Stimulated activated CD8-positive, alpha-beta memory T cell treated with anti-CD3 and anti-CD28 coated beads, Interleukin-7, amount 100 ng/mL, for 48 hours (primary cell): Measurements from ENCODE around the gene CDC42.
A peak's percentile ranks its signal among the peaks of the same experiment; 100 is the strongest.

Experiments
- DNase-seq, 2 donors: peaks; one replicate each; pipeline ENCODE4 v3.0.0-alpha.2; 2020; ENCODE audit warnings: low read depth in 1 of 2; ENCODE audit errors: extremely low read depth in 1 of 2

The CDC42 gene

GRCh38 chr1:22064751-22065402, 12.4 kb downstream of the CDC42 start:
- DNase-seq: no peak

GRCh38 chr1:22071511-22071910, 19.0 kb downstream of the CDC42 start:
- no peak for DNase-seq

GRCh38 chr1:22074803-22075202, 22.3 kb downstream of the CDC42 start:
- DNase-seq: no peak

GRCh38 chr1:22075718-22076117, 23.2 kb downstream of the CDC42 start:
- no peak for DNase-seq

- no peak for DNase-seq
These were observed 23.8 kb downstream of the CDC42 start for GRCh38 chr1:22076346-22076745.

- no peak for DNase-seq
These were observed 25.2 kb downstream of the CDC42 start for GRCh38 chr1:22077728-22078127.

GRCh38 chr1:22078133-22078532, 25.6 kb downstream of the CDC42 start:
- no peak for DNase-seq

GRCh38 chr1:22080191-22080590, 27.7 kb downstream of the CDC42 start:
- DNase-seq: no peak

GRCh38 chr1:22088331-22088730, 35.8 kb downstream of the CDC42 start:
- DNase-seq: no peak

GRCh38 chr1:22089134-22089571, 36.6 kb downstream of the CDC42 start:
- peak in 1 of 2 donors; percentile 19 for DNase-seq

- DNase-seq: no peak
These were observed 37.3 kb downstream of the CDC42 start for GRCh38 chr1:22089787-22090186.

- DNase-seq: no peak
These were observed 38.4 kb downstream of the CDC42 start for GRCh38 chr1:22090867-22091266.

- DNase-seq: peak in 1 of 2 donors; percentile 47
These were observed 39.7 kb downstream of the CDC42 start for GRCh38 chr1:22092026-22092768.

- no peak for DNase-seq
These were observed 41.0 kb downstream of the CDC42 start for GRCh38 chr1:22093513-22093912.

GRCh38 chr1:22096036-22096435, 43.5 kb downstream of the CDC42 start:
- no peak for DNase-seq

GRCh38 chr1:22096463-22096862, 44.0 kb downstream of the CDC42 start:
- no peak for DNase-seq

- no peak for DNase-seq
These were observed 46.2 kb downstream of the CDC42 start for GRCh38 chr1:22098752-22099151.

- DNase-seq: no peak
These were observed 47.7 kb downstream of the CDC42 start for GRCh38 chr1:22100168-22100567.

- no peak for DNase-seq
These were observed 48.7 kb downstream of the CDC42 start for GRCh38 chr1:22101199-22101598.

GRCh38 chr1:22101995-22102394, 49.5 kb downstream of the CDC42 start:
- no peak for DNase-seq

- DNase-seq: no peak
These were observed 50.2 kb downstream of the CDC42 start for GRCh38 chr1:22102746-22103145.

GRCh38 chr1:22104094-22104493, 51.6 kb downstream of the CDC42 start:
- DNase-seq: peak in 1 of 2 donors; percentile 14
